ENCODE measurements around the gene GPC4.

The GPC4 gene

DNA sequence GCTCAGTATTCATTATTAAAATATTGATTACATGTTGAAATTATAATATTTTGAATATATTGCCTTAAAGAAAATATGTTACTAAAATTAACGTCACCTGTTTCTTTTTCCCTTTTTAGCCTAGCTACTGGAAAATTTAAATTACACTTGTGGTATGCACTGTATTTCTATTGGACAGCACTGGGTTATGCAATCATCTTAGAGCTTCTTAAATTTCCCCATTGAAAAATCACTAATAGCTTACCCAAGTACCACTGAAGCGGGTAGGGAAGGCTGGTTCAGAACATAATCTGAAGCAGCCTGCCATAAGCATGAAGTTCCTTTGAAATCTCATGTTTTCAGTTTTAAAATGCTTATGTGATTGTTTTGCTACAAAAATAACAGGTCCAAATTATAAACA lies 147.7 kb downstream of the GPC4 start:
- DNase-seq (ENCODE audit: low read depth, low spot score): no peak
- TF ChIP-seq EZH2 (IDR thresholded peaks at IDR 0.05) (no peak), FOXP2 (optimal IDR thresholded peaks at IDR 0.05; ENCODE audit: control extremely low read depth, extremely low read length, insufficient read depth) (no peak), POLR2AphosphoS5 (IDR thresholded peaks at IDR 0.05; ENCODE audit: borderline replicate concordance, low read depth, low read length) (no peak)
- H3K4me3 ChIP-seq: no peak overlapping the region

GRCh38 chrX:133265331-133265730 lies 150.0 kb downstream of the GPC4 start:
- no peak overlapping the region for H3K9ac ChIP-seq (ENCODE audit: insufficient read length)
- H3K36me3 ChIP-seq (ENCODE audit: insufficient read depth, low read length): no peaks in the 10 kb centered on the region
- no peaks in the 10 kb centered on the region for H3K9me3 ChIP-seq (ENCODE audit: low read depth, low read length)
- no peak overlapping the region for H3K4me3 ChIP-seq
- no peak overlapping the region for H3K27ac ChIP-seq
- DNase-seq (ENCODE audit: low read depth, low spot score): no peak
- no peak for TF ChIP-seq EZH2 (IDR thresholded peaks at IDR 0.05)
- no peak for TF ChIP-seq FOXP2 (optimal IDR thresholded peaks at IDR 0.05; ENCODE audit: control extremely low read depth, extremely low read length, insufficient read depth)
- no peak for TF ChIP-seq POLR2AphosphoS5 (IDR thresholded peaks at IDR 0.05; ENCODE audit: borderline replicate concordance, low read depth, low read length)

More for the DNA sequence above, 147.7 kb downstream of the GPC4 start:
- no peaks in the 10 kb centered on the region for H3K36me3 ChIP-seq (ENCODE audit: insufficient read depth, low read length)
- H3K9me3 ChIP-seq (ENCODE audit: low read depth, low read length): no peaks in the 10 kb centered on the region
- no peak overlapping the region for H3K27ac ChIP-seq
- H3K9ac ChIP-seq (ENCODE audit: insufficient read length): no peak overlapping the region

DNA sequence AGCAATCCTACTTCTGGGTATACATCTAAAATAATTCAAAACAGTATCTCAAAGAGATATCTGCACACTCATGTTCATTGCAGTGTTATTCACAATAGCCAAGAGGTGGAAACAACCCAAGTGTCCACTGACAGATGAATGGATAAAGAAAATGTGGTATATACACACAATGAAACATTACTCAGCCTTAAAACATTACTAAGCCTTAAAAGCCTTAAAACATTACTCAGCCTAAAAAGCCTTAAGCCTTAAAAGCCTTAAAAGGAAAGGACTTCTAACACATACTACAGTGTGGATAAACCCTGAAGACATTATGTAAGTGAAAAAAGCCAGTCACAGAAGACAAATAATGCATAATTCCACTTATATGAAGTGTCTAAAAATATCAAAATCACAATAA lies 156.8 kb downstream of the GPC4 start:
- DNase-seq (ENCODE audit: low read depth, low spot score): no peak
- H3K9me3 ChIP-seq (ENCODE audit: low read depth, low read length): no peaks in the 10 kb centered on the region
- no peaks in the 10 kb centered on the region for H3K36me3 ChIP-seq (ENCODE audit: insufficient read depth, low read length)
- no peak overlapping the region for H3K9ac ChIP-seq (ENCODE audit: insufficient read length)
- TF ChIP-seq FOXP2 (optimal IDR thresholded peaks at IDR 0.05; ENCODE audit: control extremely low read depth, extremely low read length, insufficient read depth) (no peak), POLR2AphosphoS5 (IDR thresholded peaks at IDR 0.05; ENCODE audit: borderline replicate concordance, low read depth, low read length) (no peak), EZH2 (IDR thresholded peaks at IDR 0.05) (no peak)
- no peak overlapping the region for H3K27ac ChIP-seq
- no peak overlapping the region for H3K4me3 ChIP-seq

GRCh38 chrX:133254666-133255065 lies 160.6 kb downstream of the GPC4 start:
- H3K9ac ChIP-seq (ENCODE audit: insufficient read length): no peak overlapping the region
- no peak for DNase-seq (ENCODE audit: low read depth, low spot score)
- no peaks in the 10 kb centered on the region for H3K9me3 ChIP-seq (ENCODE audit: low read depth, low read length)
- H3K36me3 ChIP-seq (ENCODE audit: insufficient read depth, low read length): no peaks in the 10 kb centered on the region
- TF ChIP-seq POLR2AphosphoS5 (IDR thresholded peaks at IDR 0.05; ENCODE audit: borderline replicate concordance, low read depth, low read length) (no peak), EZH2 (IDR thresholded peaks at IDR 0.05) (no peak)
- H3K4me3 ChIP-seq: no peak overlapping the region
- no peak overlapping the region for H3K27ac ChIP-seq

DNA sequence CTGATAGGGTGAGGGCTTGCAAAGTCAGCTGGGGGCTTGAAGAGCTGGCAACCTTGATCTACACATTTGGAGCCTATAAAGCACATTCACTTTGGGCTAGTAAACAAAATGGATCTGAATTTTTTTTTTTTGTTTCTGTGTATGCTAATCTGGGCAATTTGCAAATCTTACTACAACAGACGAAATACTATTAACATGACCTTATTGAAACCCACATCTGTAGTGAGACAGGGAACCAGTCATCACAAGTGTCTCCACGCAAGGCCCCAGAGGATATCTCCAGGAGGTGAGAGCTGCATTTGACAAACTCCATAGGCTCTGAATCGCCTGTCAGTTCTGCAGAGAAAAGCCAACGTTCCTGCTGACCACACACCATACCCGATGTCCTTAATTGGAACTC lies 164.1 kb downstream of the GPC4 start:
- H3K27ac ChIP-seq: no peak overlapping the region
- H3K4me3 ChIP-seq: no peak overlapping the region
- H3K9ac ChIP-seq (ENCODE audit: insufficient read length): no peak overlapping the region
- DNase-seq (ENCODE audit: low read depth, low spot score): no peak
- H3K36me3 ChIP-seq (ENCODE audit: insufficient read depth, low read length): no peaks in the 10 kb centered on the region
- TF ChIP-seq POLR2AphosphoS5 (IDR thresholded peaks at IDR 0.05; ENCODE audit: borderline replicate concordance, low read depth, low read length) (no peak), EZH2 (IDR thresholded peaks at IDR 0.05) (no peak), FOXP2 (optimal IDR thresholded peaks at IDR 0.05; ENCODE audit: control extremely low read depth, extremely low read length, insufficient read depth) (no peak)
- no peaks in the 10 kb centered on the region for H3K9me3 ChIP-seq (ENCODE audit: low read depth, low read length)

GRCh38 chrX:133250184-133251100 lies 164.8 kb downstream of the GPC4 start:
- TF ChIP-seq EZH2 (IDR thresholded peaks at IDR 0.05) (no peak), FOXP2 (optimal IDR thresholded peaks at IDR 0.05; ENCODE audit: control extremely low read depth, extremely low read length, insufficient read depth) (no peak), POLR2AphosphoS5 (IDR thresholded peaks at IDR 0.05; ENCODE audit: borderline replicate concordance, low read depth, low read length) (no peak)
- Histone ChIP-seq H3K4me3 (no peak overlapping the region), H3K27ac (no peak overlapping the region), H3K9me3 (ENCODE audit: low read depth, low read length) (no peaks in the 10 kb centered on the region), H3K36me3 (ENCODE audit: insufficient read depth, low read length) (no peaks in the 10 kb centered on the region), H3K9ac (ENCODE audit: insufficient read length) (no peak overlapping the region)
- DNase-seq (ENCODE audit: low read depth, low spot score): no peak
